Cardiac muscle cell (in vitro differentiated cells and primary cell): ENCODE measurements around the gene ATP5PF. TPM values are rescaled to one million over a fixed set of nuclear protein-coding genes. Genes with fewer than 3 reads are reported as not detected.
A peak's percentile ranks its signal among the peaks of the same experiment; 100 is the strongest.
"Not testable (repeated sequence)": the region's sequence is repeated elsewhere in the genome, so short reads cannot be mapped to it uniquely, and the experiment has no call there.

Experiments
- DNase-seq, 2 donors: peaks; one replicate each; pipeline versions ENCODE4 v3.0.0 to v3.0.0-alpha.2; 2010 to 2017; ENCODE audit warnings: low read depth in 1 of 2, low spot score in 1 of 2
- H3K27ac ChIP-seq: fragments of 200-600 bp; sonication (generic); 2 replicates; pipeline ENCODE4 v1.5.1; 2016
- H3K27me3 ChIP-seq: fragments of 200-600 bp; sonication (generic); 2 replicates; pipeline ENCODE4 v1.6.0; 2016; ENCODE audit warnings: control low read depth
- H3K36me3 ChIP-seq: fragments of 200-600 bp; sonication (generic); 2 replicates; pipeline ENCODE4 v1.5.1; 2016; ENCODE audit warnings: control low read depth
- H3K4me1 ChIP-seq: fragments of 200-600 bp; sonication (generic); 2 replicates; pipeline ENCODE4 v1.8.1; 2017; ENCODE audit warnings: low read depth, mild to moderate bottlenecking, mixed run types
- H3K4me3 ChIP-seq: fragments of 200-600 bp; sonication (generic); 2 replicates; pipeline ENCODE4 v1.5.1; 2016; ENCODE audit warnings: mild to moderate bottlenecking
- H3K9me3 ChIP-seq: fragments of 200-600 bp; sonication (generic); 2 replicates; pipeline ENCODE4 v1.5.1; 2017; ENCODE audit warnings: low read depth, mild to moderate bottlenecking, control low read depth
- CTCF ChIP-seq: IDR thresholded peaks from 2 replicates; pipeline ENCODE4 v1.5.1; 2012; ENCODE audit warnings: low read depth, mild to moderate bottlenecking, low read length
- polyA plus RNA-seq: library from polyadenylated mRNA; unstranded; fragments of >200 nt; fragmentation: Nextera tagmentation; extraction: Ambion mirVana; gene quantifications from 2 replicates; pipeline ENCODE4 v1.2.1, GENCODE V29; 2016
- total RNA-seq: library from RNA; depleted of rRNA; stranded (reverse); fragments of >200 nt; gene quantifications from 2 replicates; pipeline ENCODE4 v1.2.3, GENCODE V29; 2016

Gene ATP5PF
- total and polyA plus RNA-seq, 2 experiments from 2014 or later = 252 to 1,079 TPM

DNA sequence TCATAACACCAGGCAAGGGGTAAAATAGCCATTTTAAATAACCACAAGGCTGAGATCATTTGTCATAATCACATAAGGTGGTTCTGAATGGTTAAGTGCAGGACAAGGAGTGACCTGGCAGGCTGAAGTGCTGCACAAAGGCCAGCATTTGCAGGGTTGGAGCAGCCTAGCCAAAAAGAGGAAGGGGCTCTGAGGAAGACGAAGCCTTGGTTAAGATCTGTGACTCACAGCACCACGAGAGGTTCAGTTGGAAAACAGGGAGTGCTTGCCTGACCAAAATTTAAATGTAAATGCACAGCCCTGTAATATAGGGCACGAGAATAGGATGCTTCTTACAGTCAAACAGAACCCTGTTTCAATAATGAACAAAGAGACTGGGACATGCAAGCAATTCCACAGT lies 12.1 kb downstream of the ATP5PF start:
- no peak overlapping the region for H3K4me3 ChIP-seq
- peak overlapping the region; percentile 96 for H3K27ac ChIP-seq
- H3K36me3 ChIP-seq = peaks cover 45% of the 10 kb centered on the region

GRCh38 chr21:25721987-25722386 lies 12.7 kb downstream of the ATP5PF start:
- Histone ChIP-seq H3K27me3 (no peaks in the 10 kb centered on the region), H3K9me3 (no peaks in the 10 kb centered on the region), H3K27ac (peak overlapping the region; percentile 96), H3K4me3 (no peak overlapping the region), H3K4me1 (peaks cover 20% of the 10 kb centered on the region), H3K36me3 (peaks cover 41% of the 10 kb centered on the region)
- DNase-seq = peak in 1 of 2 donors; percentile 20
- TF ChIP-seq CTCF = no peak

More for the DNA sequence above, 12.1 kb downstream of the ATP5PF start:
- no peaks in the 10 kb centered on the region for H3K9me3 ChIP-seq
- H3K27me3 ChIP-seq = no peaks in the 10 kb centered on the region
- H3K4me1 ChIP-seq = peaks cover 16% of the 10 kb centered on the region
- no peak for TF ChIP-seq CTCF
- peak in 1 of 2 donors; percentile 28 for DNase-seq

DNA sequence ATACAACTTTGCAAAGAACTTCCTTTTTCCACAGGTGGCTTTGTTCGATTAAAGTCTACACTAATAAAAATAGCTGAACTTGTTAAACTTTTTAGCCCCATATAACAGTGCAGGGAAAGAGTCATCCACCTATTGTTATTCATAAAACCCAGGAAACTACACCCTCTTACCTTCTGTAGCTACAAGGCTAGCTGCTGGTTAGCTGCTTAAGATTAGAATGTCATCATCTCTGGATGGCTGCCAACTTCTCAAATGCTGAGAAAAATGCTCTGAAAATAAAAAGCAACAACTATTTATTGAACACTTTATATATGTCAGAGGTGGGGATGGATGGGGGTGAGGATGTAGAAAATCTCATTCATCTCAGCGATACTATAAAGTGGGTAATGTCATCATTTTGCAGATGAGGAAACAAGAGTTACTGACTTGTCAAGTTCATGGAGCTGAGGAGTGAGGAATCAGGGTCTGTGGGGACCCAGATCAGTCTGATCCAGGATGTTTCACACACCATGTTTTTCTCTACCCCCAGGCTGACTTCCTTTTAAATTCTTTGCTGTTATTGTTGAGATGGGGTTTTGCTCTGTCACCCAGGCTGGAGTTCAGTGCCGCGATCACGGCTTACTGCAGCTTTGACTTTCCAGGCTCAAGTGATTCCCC lies 17.1 kb downstream of the ATP5PF start:
- peaks cover 15% of the 10 kb centered on the region for H3K4me1 ChIP-seq
- H3K9me3 ChIP-seq = no peaks in the 10 kb centered on the region
- peak overlapping the region; percentile 60 for H3K27ac ChIP-seq
- TF ChIP-seq CTCF = no peak
- no peaks in the 10 kb centered on the region for H3K27me3 ChIP-seq
- H3K36me3 ChIP-seq = peaks cover 10% of the 10 kb centered on the region
- peak; percentile 24 to 61 for DNase-seq
- no peak overlapping the region for H3K4me3 ChIP-seq

GRCh38 chr21:25714066-25714465 lies 20.6 kb downstream of the ATP5PF start:
- not testable (repeated sequence) for H3K4me1 ChIP-seq, H3K9me3 ChIP-seq, H3K4me3 ChIP-seq, H3K27me3 ChIP-seq, H3K27ac ChIP-seq, DNase-seq
- H3K36me3 ChIP-seq = peaks cover 10% of the 10 kb centered on the region

DNA sequence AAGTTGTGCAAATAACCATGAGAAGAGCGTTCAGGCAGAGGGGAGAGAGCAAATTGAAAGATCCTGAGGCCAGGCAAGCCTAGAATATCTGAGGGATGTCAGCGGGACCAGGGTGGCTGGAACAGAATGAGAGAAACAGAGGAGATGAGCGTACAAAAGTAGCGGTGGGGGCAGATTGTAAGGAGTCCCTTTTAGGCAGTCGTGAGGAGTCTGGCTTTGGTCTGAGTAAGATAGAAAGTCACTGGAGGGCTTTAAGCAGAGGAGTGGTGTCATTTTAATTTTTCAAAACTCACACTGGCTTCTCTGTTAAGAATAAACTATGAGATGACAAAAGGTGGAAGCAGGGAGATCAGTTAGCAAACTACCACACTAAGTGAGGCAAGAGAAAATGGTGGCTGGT lies 24.2 kb downstream of the ATP5PF start:
- no peak for DNase-seq
- Histone ChIP-seq H3K36me3 (no peaks in the 10 kb centered on the region), H3K9me3 (no peaks in the 10 kb centered on the region), H3K27me3 (no peaks in the 10 kb centered on the region), H3K4me1 (no peaks in the 10 kb centered on the region), H3K27ac (no peak overlapping the region), H3K4me3 (no peak overlapping the region)
- TF ChIP-seq CTCF = no peak

DNA sequence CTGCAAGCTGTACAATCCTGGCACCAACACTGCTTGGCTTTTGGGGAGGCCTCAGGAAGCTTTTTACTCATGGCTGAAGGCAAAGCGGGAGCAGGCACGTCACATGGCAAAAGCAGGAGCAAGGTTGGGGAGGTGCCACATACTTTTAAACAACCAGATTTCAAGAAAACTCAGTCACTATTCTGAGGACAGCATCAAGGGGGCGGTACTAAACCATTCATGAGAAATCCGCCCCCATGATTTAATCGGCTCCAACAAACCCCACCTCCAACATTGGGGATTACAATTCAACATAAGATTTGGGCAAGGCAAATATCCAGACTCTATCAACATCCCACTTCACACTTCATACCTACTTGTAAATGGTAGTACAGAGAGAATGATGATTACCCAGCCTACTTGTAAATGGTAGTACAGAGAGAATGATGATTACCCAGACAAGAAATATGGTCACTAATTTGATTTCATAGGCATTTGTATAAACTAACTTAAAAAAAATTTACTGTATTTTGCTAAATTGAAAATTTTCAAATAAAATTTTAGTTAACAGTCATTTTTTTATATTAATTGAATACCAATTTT lies 24.9 kb downstream of the ATP5PF start:
- no peak for TF ChIP-seq CTCF
- H3K36me3 ChIP-seq = no peaks in the 10 kb centered on the region
- H3K4me1 ChIP-seq = no peaks in the 10 kb centered on the region
- H3K27ac ChIP-seq = no peak overlapping the region
- DNase-seq = no peak
- no peaks in the 10 kb centered on the region for H3K27me3 ChIP-seq
- no peak overlapping the region for H3K4me3 ChIP-seq
- no peaks in the 10 kb centered on the region for H3K9me3 ChIP-seq
